NCI-H69 (cell line): Measurements from ENCODE around the gene EPN3.

Experiments
- DNase-seq: peaks from one replicate; lab custom pipeline; 2025; lab: John Stamatoyannopoulos, UW

The EPN3 gene

DNA sequence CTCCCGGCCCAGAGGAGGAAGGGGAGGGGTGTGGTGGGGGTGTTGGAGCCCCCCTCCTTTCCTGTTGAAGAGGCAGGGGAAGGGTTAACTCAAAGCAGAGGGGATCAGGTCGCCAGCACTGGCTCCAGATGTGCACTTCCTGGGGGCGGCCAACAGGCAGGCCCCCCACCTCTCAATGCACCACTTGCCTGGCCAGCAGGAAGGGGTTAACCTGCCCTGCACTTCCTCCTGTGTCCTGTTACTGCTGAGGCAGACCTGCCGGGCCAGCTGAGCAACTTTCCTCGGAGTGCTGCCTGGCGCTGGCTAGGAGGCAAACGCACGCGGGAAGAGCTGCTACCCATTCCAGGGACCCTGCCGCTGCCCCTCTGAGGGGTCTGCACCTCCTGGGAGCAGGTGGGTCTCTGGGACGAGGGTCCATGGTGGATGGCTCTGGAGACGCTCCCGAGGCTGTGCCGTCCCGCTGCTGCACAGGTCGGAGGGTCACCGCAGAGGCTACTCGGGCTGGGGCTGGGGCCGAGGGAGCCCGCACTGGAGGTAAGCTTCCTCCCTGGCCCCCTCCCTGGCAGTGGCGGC, at the start of gene EPN3:
TSS of gene EPN3 (plus strand) at position 284 of the 573 bp plus-strand sequence. CDS start 3,822 bp downstream, outside the sequence.
- DNase-seq: peak; percentile 38

DNA sequence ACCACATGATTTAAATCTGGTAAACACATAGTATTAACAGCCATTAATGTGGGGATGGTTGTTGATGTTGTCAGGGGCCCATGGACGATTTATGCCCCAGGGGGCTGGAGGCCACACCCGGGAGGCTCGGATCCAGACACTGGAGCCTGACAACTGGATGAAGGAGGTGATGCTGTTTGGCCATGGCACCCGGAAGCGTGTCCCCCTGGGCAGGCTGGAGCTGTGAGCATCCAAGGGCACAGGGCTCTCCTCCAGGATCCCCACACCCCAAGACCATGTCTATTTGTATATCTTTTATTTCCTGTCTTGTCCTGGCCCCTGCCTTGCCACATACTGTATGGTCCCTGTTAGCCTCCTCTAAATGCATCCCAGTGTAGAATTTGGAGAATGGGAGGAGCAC, 49.3 kb upstream of the EPN3 start:
- DNase-seq: no peak

DNA sequence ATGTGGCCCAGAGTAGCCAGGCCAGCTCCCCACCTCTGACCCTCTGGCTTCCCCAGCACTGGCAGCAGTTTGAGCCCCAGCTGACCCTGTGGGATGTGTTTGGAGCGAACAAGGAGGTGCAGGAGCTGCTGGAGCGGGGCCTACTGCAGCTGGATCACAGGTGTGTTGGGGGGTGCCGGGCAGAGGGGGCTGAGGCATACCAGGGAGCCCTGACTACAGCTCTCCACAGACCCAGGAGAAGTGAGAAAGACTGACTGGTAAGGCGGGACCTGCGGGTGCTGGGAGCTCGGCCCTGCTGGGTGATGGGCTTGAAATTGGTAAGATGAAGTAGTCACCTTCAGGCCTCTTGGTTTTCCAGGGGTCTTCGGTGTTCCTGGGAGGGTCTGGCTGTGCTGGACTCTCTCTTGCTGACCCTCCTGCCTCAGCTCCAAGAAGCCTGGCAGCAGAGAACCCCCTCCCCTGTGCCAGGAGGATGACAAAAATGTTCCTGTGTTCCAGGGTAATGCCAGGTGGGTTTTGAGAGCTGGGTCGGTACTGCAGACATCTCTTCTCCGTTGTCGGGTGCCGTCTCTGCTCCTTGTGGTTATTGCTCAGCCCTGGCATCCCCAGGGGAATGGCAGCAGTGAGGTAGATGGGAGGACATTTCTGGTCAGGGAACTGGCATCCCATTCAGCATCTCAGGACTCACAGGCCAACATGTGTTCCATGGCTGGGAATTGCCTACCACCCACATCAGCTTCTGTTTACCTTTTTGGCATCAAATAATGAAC, 48.0 kb upstream of the EPN3 start:
- no peak for DNase-seq

DNA sequence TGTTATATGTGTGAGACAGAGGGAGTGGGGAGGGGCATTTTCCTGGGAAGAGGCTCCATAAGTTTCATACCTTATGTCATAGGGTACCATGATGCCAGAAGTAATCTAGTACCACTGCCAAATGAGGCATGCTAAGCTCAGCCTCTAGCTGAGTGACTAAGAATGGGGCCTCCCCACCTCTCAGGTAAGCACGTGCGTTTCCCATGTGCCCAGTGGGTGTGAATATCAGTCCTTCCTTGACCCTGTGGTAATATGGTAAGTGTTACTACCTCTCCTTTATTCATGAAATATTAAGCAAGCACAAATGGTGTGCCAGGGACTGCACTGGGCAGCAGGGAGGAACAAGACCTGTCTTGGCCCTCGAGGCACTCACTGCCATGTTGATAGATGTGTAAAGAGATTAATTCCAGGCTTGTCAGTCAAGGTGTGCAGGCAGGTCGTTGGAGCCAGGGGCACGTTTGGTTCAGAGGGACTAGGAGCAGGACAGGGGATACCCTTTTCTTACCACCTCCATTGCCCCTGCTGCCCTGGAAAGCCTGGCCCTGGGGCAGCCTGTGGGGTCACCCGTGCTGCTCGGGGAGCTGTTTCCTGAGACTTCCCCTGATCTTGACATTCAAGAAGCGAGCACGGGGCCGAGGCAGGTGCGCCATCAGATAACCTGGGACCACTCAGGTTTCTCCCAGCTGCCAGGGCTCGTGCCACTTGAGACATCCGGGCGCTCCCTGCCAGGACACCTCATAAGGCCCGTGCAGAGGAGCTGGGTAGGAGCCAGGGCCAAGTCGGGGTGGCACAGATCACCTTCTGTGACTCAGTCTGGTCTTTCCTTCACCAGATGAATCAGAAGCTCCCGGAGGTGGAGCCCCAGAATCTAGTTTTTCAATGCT, 45.1 kb upstream of the EPN3 start:
- no peak for DNase-seq

DNA sequence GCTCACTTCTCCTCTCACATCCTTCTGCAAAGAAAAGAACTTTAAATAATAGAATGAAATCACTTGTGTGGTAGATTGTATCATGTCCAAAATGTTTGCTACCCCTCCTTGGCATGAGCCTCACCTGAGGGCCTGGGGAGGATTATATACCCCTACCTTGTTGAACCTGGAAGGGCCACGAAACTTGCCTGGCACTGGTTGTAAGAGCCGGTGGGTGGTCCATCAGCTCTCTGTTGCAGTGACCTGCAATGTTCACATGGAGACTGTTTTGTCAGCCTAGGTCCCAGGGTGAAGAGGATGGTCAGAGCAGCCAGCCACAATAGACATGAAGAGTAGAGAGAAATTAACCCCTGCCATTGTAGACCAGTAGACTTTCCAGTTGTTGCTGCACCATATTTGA, 43.7 kb upstream of the EPN3 start:
- DNase-seq: no peak

DNA sequence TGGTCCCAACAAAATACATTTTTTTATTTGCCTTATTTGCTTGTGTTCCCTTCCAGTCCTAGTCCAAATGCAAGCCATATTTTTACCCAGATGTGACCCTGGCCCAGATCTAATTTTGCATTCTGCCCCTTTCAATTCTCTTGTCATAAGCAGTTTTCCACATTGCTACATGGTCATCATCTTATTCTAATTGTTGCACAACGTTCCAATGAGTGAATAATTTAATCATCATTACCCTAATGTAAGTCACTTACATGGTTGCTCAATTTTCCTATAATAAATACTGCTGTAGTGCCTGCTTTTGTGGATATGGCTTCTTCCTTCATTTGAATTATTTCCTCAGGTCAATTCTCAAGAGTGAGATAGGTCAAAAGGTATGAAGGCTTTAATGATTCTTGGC, 41.0 kb upstream of the EPN3 start:
- no peak for DNase-seq

DNA sequence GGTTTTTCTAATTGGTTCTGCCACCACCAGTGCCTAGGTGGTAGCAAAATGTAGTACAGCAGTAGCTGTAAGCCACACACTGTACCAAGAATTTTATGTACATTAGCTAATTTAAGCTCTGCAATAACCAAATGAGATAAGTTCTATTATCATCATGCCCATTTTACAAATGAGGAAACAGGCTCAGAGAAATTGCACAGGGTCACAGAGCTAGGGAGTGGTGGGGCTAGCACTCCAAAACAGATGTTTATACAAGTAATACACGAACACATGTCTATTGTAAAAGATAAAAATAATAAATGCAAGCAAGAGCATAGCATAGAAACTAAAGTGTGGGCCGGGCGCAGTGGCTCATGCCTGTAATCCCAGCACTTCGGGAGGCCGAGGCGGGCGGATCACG, 40.3 kb upstream of the EPN3 start:
- no peak for DNase-seq

DNA sequence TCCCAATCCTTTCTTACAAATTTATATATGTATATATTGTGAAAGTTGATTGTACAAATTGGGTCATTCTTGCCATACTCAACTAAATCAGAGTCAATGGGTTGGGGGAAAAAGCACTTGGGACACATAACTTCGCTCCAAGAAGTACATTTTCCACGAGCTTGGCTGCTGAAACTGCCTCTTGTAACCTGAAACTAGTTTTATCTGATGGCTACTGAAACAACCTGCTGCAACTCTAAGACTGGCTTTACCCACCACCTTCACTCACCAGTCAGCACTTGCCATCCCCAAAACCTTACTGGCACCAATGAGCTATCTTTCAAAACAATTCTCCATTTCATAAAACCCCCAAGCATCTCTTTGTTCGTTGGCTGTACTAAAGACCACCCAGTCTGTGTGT, 38.8 kb upstream of the EPN3 start:
- no peak for DNase-seq

DNA sequence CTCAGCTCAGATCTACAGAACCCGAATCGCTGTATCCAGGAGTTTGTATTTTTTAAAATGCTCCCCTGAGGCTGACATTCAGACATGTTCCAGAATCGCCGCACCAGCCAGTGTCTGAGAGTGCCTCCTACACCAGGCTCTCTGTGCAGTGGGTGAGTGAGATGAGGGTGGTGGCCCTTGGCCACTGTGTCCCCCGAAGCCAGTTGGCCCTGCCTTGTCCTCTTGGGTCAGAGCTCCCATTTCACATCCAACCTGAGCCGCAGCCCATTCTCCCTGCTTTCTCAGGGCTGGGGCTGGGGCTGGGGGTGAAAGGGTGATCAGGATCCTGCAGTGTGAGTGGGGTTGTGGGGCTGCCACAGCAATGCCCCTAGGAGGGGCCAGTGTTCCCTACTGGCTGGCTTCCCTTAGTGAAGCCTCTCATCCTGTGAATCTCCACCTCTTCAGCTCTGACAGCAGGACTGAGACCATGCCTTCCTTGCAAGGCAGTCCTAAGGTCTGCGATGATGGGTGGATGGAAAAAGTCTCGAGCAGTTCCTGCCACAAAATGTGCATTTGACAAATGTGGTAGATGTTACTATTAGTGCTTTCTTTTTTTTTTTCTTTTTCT, 37.2 kb upstream of the EPN3 start:
- no peak for DNase-seq

DNA sequence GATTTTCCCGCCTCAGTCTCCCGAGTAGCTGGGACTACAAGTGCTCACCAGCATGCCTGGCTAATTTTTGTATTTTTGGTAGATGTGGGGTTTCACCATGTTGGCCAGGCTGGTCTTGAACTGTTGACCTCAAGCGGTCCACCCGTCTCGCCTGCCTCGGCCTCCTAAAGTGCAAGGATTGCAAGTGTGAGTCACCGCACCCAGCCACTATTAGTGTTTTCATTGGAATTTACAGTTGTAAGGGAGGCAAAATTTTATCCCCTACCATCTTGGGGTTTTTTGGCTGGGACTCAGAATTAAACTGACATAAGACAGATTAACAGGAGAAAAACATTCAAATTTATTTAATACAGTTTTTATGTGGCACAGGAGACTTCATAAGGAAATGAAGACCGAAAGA, 36.6 kb upstream of the EPN3 start:
- no peak for DNase-seq

DNA sequence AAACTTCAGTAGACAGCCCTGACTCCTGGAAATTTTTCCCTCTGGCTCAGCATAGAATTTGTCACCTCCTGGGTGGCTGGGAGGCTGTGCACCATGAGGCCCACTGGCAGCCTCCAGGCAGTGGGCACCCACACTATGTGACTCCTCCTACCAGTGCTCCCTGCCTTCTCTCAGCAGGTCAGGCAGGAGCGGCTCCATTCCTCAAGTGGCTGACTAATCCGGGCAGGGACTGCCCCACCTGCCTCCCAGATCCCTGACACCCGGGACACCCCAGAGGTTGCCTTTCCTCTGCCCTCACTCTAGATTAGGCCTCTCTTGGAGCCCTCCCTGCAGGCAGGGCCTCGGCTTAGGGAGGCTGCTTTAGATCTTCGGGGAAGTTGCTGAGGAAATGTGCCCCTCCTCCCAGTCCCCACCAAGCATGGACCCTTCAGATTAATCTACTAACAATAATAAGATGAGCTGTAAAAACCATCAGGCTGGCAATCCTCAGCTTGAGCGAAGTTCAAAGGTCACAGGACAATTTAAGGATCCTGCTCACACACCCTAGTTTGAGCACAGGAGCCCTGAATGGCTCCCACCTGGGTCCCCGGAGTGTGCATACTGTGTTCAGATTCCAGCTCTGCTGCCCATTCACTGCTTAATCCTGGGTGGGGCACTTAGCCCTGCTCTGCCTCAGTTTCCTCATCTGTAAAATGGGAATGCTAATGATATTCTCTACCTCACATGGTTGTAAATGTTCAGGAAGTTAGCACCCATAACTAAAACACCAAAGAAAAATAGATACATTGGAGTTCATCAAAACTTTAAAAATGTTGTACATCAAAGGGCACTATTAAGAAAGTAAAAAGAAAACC, 34.3 kb upstream of the EPN3 start:
- DNase-seq: no peak

DNA sequence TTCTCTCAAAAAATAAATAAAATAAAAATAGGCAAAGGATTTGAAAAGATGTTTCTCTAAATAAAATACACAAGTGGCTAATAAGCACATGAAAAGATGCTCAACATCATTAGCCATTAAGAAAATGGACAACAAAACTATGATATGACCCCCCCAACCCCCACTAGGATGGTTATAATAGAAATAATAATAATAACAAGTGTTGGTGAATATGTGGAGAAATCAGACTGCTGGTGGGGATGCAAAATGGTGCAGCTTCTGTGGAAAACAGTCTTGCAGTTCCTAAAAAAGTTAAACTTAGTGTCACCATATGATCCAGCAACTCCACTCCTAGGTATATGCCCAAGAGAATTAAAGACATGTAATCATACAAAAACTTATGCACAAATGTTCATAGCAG, 33.3 kb upstream of the EPN3 start:
- DNase-seq: no peak

DNA sequence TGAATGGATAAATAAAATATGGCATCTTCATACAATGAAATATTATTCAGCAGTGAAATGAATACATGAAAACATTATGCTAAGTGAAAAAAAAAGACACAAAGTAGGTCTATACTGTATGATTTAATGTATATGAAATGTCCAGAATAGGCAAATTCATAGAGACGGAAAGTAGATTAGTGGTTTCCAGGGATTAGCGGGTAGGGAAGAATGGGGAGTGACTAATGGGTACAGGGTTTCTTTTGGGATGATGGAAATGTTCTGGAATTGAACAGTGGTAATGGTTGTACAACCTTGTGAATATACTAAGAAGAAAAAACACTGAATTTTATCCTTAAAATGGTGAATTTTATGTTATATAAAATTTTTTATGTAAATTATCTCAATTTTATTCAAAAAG, 32.8 kb upstream of the EPN3 start:
- no peak for DNase-seq

DNA sequence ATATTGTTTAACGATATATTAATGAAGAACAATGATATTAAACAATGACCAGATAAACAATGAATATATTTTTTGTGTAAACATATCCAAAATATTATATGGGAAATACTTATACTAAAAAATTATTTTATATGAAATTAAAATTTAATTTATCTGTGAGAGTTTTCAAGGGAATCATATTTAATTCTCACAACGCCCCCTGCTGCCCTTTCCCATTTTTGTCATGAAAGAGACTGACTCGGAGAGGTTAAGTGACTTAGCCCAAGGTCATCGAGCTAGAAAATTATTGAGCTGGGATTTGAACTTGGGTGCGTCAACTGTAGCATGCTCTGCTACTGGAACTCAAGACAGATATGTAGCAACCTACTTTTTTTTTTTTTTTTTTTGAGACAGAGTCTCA, 31.5 kb upstream of the EPN3 start:
- peak; percentile 40 for DNase-seq

DNA sequence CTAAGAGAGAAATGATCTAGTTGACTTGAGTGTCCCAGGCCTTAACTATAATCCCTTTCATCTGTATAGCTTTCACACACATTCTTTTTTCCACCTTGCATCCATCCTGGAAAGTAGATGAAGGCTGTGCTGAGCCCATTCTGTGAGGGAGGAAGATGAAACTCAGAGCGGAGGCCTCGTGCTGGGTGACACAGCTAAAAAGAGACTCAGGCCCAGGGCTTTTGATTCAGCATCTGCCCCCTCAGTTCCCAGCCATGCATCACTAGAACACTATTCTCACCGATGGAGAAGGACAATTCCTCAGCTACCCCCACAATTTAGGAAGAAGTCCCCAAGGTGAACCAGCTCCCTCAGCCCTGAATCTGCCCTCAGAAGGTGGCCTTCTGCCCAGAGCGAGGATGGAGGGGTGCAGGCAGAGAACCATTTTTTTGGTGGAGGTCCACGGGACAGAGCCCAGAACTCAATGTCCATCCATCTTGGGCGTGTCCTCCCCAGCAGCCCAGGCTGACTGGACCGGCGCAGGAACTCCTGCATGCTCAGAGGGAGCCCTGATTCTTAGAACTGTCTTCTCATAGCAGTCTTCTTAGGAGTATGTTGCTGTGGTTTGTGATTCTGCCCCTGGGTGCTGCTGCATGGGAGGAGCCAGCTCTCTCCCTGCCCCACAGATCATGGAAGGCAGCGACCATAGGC, 30.1 kb upstream of the EPN3 start:
- DNase-seq: no peak

DNA sequence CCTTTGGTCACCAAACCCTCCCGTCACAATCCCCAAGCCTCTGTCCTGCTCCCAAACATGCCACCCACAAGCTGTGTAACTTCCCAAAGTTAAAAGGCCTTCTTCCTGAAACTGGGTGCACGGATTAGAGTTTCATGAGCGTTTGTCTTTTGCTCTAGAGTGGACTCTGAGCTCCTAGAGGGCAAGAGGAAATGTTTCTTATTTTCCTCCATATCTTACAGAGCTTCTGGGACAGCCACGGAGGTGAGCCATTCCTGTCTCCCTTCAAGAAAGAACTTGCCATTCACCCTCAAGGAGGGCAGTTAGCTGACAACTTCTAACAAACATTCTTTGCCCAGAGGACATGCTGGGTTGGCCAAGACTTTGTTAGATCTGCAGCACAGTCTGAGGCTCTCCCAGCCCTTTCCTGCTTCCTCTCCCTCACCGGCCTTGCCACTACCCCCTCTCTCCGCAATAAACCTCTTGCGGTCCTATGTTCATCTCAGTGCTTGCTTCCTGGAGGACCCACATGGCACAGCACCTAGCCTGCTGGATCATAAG, 26.9 kb upstream of the EPN3 start:
- no peak for DNase-seq

DNA sequence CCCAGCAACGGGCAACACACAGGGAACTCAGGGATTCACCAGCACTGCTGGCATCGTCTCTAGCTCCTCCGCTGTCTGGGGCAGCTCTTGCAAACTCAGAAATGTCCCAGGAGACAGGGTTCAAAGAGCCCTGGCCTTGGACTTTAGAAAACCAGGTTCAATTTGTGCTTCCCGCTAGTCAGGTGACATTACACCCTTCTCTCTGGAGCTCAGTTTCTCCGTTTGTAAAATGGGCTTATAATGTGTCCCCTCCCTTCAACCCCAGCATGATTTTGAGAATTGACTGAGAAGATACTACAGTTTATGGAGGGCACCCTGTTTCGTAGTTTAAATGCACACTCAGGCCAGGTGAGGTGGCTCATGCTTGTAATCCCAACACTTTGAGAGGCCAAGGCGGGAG, 26.2 kb upstream of the EPN3 start:
- DNase-seq: no peak

DNA sequence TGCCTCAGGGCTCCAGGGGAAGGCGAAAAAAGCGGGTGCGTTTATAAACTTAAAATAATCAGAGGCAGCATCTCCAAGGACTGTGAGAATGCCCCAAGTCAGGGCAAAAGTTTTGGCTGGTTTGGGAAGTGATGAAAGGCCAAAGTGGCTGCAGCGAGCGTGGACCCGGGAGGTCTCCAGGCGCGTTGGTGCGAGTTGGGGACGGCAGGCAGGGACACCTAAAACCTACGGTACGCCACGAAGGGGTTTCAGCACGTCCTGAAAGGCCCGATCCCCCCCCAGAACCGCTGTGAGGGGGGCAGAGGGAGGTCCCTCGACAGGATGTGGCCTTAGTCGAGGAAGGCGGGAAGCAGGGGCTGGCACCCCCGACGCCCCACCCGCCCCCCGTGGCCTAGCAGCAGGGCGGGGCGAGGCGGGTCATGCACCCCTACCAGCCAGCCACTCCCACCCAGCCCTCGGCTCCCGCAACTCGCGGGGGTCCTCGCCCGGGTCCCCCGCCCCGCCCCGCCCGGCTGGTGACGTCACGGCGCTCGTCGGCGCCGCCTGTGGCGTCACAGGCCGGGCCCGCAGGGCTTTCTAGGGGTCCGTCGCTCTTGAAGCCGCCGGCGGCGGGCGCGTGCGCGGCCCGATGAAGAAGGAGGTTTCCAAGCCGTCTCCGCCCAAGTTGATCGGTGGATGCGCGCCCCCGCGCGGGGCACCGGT, 24.5 kb upstream of the EPN3 start, which contains the start of gene MYCBPAP:
TSS of gene MYCBPAP (plus strand) at position 569 of the 702 bp plus-strand sequence. CDS start 236 bp downstream, outside the sequence.
- DNase-seq: peak; percentile 93

DNA sequence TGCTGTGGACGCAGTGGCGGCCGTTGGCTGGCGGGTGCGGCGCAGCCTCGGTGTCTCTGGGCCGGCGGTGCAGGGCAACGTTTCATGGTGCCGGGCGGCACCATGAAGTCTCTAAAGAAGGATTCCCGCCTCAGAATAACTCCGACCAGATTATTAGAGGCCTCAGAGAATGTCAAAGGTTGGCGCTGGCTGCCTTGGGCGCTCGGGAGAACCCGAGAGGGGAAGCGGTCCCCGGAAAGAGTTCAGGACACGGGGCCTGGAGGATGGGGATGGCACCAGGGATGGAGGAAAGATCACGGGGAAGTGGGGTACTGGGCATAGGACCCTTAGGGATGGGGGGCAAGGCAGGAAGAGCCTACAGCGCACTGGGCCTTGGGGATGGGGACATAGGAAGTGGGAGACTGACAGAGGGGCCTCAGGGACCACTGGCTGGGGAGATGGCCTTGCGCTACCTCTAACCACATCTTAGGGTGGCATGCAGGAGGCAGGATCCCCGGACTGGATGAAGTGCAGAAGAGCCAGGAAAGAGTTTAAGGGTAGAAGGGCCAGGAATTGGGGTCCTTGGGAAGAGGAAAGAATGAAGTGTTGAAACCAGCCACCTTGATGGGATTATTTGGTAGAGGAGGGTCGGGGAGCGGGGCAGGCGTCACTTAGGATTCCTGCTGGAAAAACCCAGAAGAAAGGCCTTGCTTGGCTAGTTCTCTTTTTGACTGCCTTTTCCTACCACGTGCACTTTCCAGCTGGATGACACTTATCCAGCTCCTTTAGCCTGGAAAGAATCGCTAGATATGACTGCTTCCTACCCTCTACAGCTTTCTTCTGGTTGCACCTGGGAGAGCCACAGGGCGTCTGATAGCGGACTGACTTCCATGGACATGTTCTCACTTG, 23.7 kb upstream of the EPN3 start:
- DNase-seq: no peak
